ENCODE data around the gene NCKIPSD.

NCKIPSD gene

DNA sequence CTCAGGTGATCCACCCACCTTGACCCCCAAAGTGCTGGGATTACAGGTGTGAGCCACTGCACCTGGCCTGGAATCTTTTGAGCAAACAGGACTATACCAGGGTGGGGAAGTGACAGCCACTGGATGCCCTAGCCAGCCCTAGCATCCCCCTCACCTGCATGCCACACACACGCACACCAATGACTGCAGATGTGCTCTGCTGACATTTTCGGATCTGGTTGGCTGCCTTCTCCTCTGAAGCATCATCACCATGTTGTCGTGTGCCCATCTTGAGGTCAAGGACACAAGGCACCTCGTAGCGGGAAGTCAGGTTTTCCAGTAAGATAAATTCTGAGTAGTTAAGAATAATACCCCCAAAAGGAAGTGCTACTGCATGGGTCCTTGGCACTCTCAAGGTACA, 3.7 kb upstream of the NCKIPSD start:
- TF ChIP-seq, protein P1, sequence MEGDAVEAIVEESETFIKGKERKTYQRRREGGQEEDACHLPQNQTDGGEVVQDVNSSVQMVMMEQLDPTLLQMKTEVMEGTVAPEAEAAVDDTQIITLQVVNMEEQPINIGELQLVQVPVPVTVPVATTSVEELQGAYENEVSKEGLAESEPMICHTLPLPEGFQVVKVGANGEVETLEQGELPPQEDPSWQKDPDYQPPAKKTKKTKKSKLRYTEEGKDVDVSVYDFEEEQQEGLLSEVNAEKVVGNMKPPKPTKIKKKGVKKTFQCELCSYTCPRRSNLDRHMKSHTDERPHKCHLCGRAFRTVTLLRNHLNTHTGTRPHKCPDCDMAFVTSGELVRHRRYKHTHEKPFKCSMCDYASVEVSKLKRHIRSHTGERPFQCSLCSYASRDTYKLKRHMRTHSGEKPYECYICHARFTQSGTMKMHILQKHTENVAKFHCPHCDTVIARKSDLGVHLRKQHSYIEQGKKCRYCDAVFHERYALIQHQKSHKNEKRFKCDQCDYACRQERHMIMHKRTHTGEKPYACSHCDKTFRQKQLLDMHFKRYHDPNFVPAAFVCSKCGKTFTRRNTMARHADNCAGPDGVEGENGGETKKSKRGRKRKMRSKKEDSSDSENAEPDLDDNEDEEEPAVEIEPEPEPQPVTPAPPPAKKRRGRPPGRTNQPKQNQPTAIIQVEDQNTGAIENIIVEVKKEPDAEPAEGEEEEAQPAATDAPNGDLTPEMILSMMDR (IDR thresholded peaks at IDR 0.05), result no peak

DNA sequence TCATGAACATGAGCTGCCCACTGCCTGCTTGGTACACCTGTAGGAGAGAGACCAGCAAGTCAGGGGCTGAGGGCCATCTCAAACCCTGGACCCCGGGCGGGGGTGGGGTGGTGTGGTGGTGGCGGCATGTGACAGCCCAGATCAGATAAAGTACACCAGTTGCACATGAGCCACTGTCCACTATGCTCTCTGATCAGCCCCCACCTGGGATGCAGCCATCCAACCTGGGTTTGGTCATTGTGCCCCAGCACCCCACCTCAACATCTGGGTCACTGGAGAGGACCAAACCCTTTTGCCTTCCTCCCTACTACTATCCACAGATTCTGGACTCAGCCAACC, 3.0 kb upstream of the NCKIPSD start:
- TF ChIP-seq, protein P1 (IDR thresholded peaks at IDR 0.05), result no peak

- TF ChIP-seq, protein P1 (IDR thresholded peaks at IDR 0.05), result no peak
Measured at GRCh38 chr3:48688032-48688736, 2.5 kb upstream of the NCKIPSD start.

GRCh38 chr3:48687220-48687678, 1.5 kb upstream of the NCKIPSD start:
- TF ChIP-seq, protein P1 (IDR thresholded peaks at IDR 0.05), result no peak

GRCh38 chr3:48686538-48687219, 964 bp upstream of the NCKIPSD start:
- TF ChIP-seq, protein P1 (IDR thresholded peaks at IDR 0.05), result no peak

DNA sequence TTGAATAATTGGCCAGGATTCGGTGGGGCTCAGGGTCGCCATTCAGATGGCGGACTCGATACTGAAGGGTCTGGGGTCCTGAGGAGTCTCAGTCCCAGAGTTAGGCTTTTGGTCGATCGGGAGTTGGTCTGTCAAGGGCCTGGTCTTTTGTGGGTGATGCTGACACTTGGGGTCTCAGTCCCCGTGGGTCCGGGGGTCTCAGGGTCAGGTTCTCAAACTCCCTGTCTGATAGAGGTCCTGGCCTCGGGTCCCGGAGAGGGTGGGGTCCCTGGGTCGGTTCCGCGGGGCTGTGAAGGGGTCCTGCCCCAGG, 467 bp downstream of the NCKIPSD start:
- TF ChIP-seq, protein P1 (IDR thresholded peaks at IDR 0.05), result no peak

GRCh38 chr3:48684480-48685143, 1.1 kb downstream of the NCKIPSD start:
- TF ChIP-seq, protein P1 (IDR thresholded peaks at IDR 0.05), result no peak
